ENCODE data around the gene FLVCR1.

- TF ChIP-seq CTCF (IDR thresholded peaks at IDR 0.05) (no peak), POLR2A (IDR thresholded peaks at IDR 0.05) (no peak)
Measured at GRCh38 chr1:212928323-212929291, 70.5 kb downstream of the FLVCR1 start.

Measured in ovary (tissue), 3 donors.